ENCODE data around the gene KRTAP10-10. TPM values are rescaled to one million over a fixed set of nuclear protein-coding genes. Genes with fewer than 3 reads are reported as not detected.
"Not testable (repeated sequence)": the region's sequence is repeated elsewhere in the genome, so short reads cannot be mapped to it uniquely, and the experiment has no call there.

Gene KRTAP10-10
- total RNA-seq, 1 donor from 2014 or later, result not detected

DNA sequence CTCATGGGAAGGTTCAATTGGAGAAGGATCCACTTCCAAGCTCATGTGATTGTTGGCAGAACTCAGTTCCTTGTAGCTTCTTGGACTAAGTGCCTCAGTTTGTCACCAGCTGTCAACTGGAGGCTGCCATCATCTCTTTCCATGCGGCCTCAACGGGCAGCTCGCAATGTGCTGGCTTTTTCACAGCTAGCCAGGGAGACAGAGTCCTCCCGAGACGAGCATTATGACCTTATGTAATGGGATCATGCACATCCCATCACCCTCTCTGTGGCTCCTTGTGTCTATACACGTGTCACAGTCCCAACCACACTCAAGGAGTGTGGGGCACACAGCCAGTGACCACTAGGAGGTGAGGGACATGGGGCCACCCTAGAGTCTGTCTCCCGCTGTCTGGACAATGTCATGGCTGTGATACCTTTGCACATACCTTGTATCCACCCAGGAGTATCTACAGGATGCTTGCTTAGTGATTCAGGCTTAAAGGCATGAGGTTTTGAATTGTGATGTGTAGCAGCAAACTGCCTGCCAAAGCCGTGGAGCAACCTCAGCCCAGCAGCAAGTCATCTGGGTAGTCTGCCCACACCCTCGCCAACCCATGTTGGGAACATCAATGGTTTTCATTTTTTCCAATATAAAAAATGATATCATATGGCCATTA, 41.0 kb upstream of the KRTAP10-10 start:
- Mint-ChIP-seq H3K36me3 (ENCODE audit: low read depth) (no peaks in the 10 kb centered on the region), H3K27ac (no peak overlapping the region), H3K9me3 (peaks cover 4% of the 10 kb centered on the region), H3K4me1 (no peaks in the 10 kb centered on the region), H3K4me3 (no peak overlapping the region), H3K27me3 (peaks cover 17% of the 10 kb centered on the region)
- TF ChIP-seq, protein P1, sequence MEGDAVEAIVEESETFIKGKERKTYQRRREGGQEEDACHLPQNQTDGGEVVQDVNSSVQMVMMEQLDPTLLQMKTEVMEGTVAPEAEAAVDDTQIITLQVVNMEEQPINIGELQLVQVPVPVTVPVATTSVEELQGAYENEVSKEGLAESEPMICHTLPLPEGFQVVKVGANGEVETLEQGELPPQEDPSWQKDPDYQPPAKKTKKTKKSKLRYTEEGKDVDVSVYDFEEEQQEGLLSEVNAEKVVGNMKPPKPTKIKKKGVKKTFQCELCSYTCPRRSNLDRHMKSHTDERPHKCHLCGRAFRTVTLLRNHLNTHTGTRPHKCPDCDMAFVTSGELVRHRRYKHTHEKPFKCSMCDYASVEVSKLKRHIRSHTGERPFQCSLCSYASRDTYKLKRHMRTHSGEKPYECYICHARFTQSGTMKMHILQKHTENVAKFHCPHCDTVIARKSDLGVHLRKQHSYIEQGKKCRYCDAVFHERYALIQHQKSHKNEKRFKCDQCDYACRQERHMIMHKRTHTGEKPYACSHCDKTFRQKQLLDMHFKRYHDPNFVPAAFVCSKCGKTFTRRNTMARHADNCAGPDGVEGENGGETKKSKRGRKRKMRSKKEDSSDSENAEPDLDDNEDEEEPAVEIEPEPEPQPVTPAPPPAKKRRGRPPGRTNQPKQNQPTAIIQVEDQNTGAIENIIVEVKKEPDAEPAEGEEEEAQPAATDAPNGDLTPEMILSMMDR (IDR thresholded peaks at IDR 0.05), result no peak
- no peak for ATAC-seq (ENCODE audit: low read depth)
- ChIA-PET CTCF (no interaction called here), POLR2A (no interaction called here)
- intact Hi-C loops (cut with micrococcal nuclease), result no loop called here
- DNase-seq, result no peak

GRCh38 chr21:44598061-44598460, 39.1 kb upstream of the KRTAP10-10 start:
- intact Hi-C loops (cut with micrococcal nuclease), result no loop called here

GRCh38 chr21:44599264-44600029, 37.7 kb upstream of the KRTAP10-10 start:
- Mint-ChIP-seq H3K9me3 (peaks cover 4% of the 10 kb centered on the region), H3K4me1 (no peaks in the 10 kb centered on the region), H3K27me3 (peaks cover 23% of the 10 kb centered on the region), H3K27ac (no peak overlapping the region), H3K4me3 (no peak overlapping the region), H3K36me3 (ENCODE audit: low read depth) (no peaks in the 10 kb centered on the region)
- ChIA-PET POLR2A (no interaction called here), CTCF (no interaction called here)
- ATAC-seq (ENCODE audit: low read depth) (no peak), DNase-seq (no peak)
- intact Hi-C loops (cut with micrococcal nuclease), result no loop called here
- TF ChIP-seq, protein P1 (IDR thresholded peaks at IDR 0.05), result no peak

More at GRCh38 chr21:44598061-44598460, 39.1 kb upstream of the KRTAP10-10 start:
- no peak for DNase-seq
- no peak for ATAC-seq (ENCODE audit: low read depth)
- ChIA-PET CTCF (no interaction called here), POLR2A (no interaction called here)
- Mint-ChIP-seq H3K36me3 (ENCODE audit: low read depth) (no peaks in the 10 kb centered on the region), H3K27ac (no peak overlapping the region), H3K27me3 (peaks cover 19% of the 10 kb centered on the region), H3K9me3 (peaks cover 4% of the 10 kb centered on the region), H3K4me1 (no peaks in the 10 kb centered on the region), H3K4me3 (no peak overlapping the region)
- TF ChIP-seq, protein P1 (IDR thresholded peaks at IDR 0.05), result no peak

GRCh38 chr21:44600118-44600978, 36.8 kb upstream of the KRTAP10-10 start, which contains the start of gene KRTAP10-7:
Gene KRTAP10-7, plus strand, starts transcription at chr21:44600597. Its CDS starts 25 bp downstream, at chr21:44600622.
- H3K36me3 Mint-ChIP-seq (ENCODE audit: low read depth); H3K27ac Mint-ChIP-seq; ATAC-seq (ENCODE audit: low read depth); intact Hi-C loops (cut with micrococcal nuclease); CTCF ChIA-PET; H3K9me3 Mint-ChIP-seq; H3K4me1 Mint-ChIP-seq; POLR2A ChIA-PET; DNase-seq; H3K4me3 Mint-ChIP-seq: not testable (repeated sequence)
- H3K27me3 Mint-ChIP-seq, result peaks cover 26% of the 10 kb centered on the region

GRCh38 chr21:44601091-44601490, 36.1 kb upstream of the KRTAP10-10 start:
- H3K27ac Mint-ChIP-seq; ATAC-seq (ENCODE audit: low read depth); DNase-seq; H3K36me3 Mint-ChIP-seq (ENCODE audit: low read depth); intact Hi-C loops (cut with micrococcal nuclease); CTCF ChIA-PET; H3K4me1 Mint-ChIP-seq; POLR2A ChIA-PET; H3K4me3 Mint-ChIP-seq: not testable (repeated sequence)
- H3K27me3 Mint-ChIP-seq, result peaks cover 26% of the 10 kb centered on the region
- H3K9me3 Mint-ChIP-seq, result peaks cover 12% of the 10 kb centered on the region

Measured in activated B cell treated with CpG ODN at 0.5 μM for 24 hours (primary cell).